ENCODE results near the gene TSPAN31.
A peak's percentile ranks its signal among the peaks of the same experiment; 100 is the strongest.
"Not testable (repeated sequence)": the region's sequence is repeated elsewhere in the genome, so short reads cannot be mapped to it uniquely, and the experiment has no call there.

Gene TSPAN31

GRCh38 chr12:57744777-57745484, at the start of gene TSPAN31:
TSPAN31 (plus strand) TSS chr12:57745039; CDS start chr12:57745155, 116 bp downstream.
- peak; percentile 95 for DNase-seq (ENCODE audit: low spot score)

DNA sequence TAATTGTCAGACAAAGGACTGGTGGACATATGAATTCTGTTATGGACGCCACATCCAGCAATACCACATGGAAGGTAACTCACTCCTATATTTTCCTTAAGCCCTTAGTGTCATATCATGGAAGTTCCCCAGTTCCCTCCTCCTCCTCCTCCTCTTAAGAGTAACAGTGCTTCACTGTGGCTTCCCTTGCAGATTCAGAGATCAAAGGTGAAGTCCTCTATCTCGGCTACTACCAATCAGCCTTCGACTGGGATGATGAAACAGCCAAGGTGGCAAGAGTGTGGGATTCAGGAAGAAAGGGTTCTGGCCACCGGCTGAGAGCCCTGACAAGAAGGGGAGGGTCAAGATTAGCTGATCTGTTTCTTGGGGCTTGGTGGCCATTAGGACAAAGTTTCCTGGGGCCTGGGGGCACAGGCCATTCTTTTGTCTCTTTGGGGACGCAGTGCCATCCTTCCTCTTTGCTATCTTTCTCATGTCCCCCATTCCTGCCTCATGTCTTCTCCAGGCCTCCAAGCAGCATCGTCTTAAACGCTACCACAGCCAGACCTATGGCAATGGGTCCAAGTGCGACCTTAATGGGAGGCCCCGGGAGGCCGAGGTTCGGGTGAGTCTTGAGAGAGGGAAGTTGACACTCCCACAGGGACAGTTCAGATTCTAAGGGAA, 48.9 kb upstream of the TSPAN31 start:
- no peak for DNase-seq (ENCODE audit: low spot score)

DNA sequence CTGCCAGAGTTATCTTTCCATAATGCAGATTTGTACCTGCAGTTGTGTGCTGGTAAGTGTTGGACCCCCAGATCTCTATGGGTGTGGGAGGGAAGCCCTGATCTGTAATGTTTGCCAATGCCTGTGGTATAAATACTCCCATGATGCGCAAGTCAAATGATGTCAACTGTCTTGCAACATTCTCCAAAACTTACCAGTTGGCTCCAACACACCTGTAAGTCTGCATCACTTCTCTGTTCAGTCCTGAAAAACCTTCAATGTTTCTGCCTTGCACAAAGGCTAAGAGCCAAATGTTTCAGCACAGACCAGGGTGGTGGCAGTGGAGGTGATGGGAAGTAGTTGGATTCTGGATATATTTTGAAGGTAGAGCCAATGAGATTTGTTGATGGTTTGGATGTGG, 47.8 kb upstream of the TSPAN31 start:
- no peak for DNase-seq (ENCODE audit: low spot score)

DNA sequence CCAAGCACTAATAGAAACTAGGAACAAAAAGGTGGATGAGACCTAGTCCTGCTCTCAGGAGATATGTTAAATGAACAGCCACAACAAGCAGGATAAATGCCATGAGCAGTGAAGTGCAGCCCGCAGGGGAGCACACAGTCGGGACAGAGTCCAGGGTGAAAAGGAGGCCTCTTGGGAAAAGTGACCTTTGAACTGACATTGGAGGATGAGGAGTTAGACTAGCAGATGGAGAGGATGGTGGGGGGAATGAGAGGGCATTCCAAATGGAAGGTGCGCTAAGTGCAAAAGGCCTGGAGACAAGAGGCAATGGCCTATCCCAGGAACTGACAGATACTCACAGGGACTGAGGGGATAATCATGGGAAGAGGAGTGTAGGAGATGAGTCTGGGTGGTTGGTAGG, 46.4 kb upstream of the TSPAN31 start:
- no peak for DNase-seq (ENCODE audit: low spot score)

DNA sequence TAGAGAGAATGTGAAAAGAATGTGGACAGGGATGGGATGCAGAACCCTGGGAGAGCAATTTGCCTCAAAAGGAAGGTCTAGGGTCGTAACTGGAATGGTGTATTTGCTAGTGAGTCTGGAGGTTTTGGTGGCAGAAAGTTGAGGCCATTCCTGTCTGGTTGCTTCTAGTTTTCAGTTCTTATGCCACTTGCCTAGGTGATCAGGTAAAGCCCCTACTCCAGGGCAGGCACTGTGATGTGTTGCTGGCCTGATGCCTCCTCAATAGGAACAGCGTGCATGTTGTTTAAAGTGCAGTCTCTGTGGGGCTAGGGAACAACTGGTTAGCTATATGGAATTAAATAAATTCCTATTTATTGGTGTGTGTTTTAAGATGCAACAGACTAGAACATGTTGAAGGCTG, 44.5 kb upstream of the TSPAN31 start:
- no peak for DNase-seq (ENCODE audit: low spot score)

DNA sequence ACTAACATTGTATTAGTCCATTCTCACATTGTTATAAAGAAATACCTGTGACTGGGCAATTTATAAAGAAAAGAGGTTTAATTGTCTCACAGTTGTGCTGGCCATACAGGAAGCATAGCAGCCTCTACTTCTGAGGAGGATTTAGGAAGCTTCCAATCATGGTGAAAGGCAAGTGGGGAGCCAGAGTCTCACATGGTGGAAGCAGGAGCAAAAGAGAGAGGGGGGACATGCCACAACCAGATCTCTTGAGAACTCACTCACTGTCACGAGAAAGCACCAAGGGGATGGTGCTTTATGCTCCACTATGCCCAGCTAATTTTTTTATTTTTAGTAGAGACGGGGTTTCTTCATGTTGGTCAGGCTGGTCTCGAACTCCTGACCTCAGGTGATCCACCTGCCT, 37.6 kb upstream of the TSPAN31 start:
- no peak for DNase-seq (ENCODE audit: low spot score)

DNA sequence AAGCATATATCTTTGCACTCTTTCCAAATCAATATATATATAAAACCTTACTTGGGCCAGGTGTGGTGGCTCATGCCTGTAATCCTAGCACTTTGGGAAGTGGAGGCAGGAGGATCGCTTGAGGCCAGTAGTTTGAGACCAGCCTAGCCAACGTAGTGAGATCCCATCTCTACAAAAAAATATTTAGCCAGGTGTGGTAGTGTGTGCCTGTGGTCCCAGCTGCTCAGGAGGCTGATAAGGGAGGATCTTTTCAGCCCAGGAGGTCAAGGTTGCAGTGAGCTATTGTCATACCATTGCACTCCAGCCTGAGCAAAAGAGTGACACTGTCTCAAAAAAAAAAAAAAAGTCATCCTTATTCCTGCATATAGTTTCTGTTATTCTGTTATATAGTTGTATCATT, 36.5 kb upstream of the TSPAN31 start:
- DNase-seq (ENCODE audit: low spot score) = no peak

- DNase-seq (ENCODE audit: low spot score) = no peak
Observed at GRCh38 chr12:57712701-57713100, 32.1 kb upstream of the TSPAN31 start.

- no peak for DNase-seq (ENCODE audit: low spot score)
Observed at GRCh38 chr12:57713209-57713608, 31.6 kb upstream of the TSPAN31 start.

GRCh38 chr12:57715036-57715748, 29.6 kb upstream of the TSPAN31 start:
- not testable (repeated sequence) for DNase-seq (ENCODE audit: low spot score)

DNA sequence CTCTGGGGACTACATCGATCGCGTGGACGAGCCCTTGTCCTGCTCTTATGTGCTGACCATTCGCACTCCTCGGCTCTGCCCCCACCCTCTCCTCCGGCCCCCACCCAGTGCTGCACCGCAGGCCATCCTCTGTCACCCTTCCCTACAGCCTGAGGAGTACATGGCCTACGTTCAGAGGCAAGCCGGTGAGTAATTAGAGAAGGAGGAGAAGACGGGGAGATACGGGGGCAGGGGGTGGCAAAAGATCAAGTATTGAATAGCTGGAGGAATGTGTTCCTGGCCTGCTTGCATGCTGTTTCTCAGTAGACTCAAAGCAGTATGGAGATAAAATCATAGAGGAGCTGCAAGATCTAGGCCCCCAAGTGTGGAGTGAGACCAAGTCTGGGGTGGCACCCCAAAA, 29.1 kb upstream of the TSPAN31 start:
- no peak for DNase-seq (ENCODE audit: low spot score)

DNA sequence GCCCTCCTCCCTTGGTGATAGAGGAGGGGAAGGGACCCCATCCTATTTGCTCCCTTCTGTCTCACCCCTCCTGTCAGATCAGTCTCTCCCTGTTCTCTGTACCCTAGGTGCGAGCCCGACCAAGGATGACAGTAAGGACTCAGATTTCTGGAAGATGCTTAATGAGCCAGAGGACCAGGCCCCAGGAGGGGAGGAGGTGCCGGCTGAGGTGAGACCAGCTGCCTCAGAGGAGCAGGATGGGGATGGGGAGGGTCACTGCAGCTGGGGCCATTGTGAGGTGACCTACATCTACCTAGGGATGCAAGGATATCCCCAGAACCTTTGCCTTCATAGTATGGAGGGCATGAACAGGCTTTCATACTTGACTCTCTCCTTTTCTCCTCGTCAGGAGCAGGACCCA, 28.5 kb upstream of the TSPAN31 start:
- DNase-seq (ENCODE audit: low spot score) = no peak

DNA sequence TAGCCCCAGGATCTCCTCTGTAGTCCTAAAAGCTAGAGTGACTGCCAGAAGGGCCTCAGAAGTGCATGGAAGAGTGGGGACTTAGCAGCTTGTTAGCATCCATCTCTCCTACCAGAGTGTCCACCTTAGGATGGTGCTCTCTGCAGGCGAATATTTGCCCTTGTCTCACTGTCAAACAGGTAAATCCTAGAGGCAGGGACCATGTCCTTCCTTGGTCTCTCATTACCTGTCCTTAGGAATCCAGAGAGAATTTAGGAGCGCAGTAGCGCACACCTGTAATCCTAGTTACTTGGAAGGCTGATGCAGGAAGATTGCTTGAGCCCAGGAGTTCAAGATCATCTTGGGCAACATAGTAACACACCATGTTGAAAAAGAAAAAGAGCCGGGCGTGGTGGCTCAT, 27.7 kb upstream of the TSPAN31 start:
- DNase-seq (ENCODE audit: low spot score) = no peak

- DNase-seq (ENCODE audit: low spot score) = no peak
Observed at GRCh38 chr12:57717846-57718640, 26.8 kb upstream of the TSPAN31 start.

- DNase-seq (ENCODE audit: low spot score) = no peak
Observed at GRCh38 chr12:57718641-57719528, 26.0 kb upstream of the TSPAN31 start.

DNA sequence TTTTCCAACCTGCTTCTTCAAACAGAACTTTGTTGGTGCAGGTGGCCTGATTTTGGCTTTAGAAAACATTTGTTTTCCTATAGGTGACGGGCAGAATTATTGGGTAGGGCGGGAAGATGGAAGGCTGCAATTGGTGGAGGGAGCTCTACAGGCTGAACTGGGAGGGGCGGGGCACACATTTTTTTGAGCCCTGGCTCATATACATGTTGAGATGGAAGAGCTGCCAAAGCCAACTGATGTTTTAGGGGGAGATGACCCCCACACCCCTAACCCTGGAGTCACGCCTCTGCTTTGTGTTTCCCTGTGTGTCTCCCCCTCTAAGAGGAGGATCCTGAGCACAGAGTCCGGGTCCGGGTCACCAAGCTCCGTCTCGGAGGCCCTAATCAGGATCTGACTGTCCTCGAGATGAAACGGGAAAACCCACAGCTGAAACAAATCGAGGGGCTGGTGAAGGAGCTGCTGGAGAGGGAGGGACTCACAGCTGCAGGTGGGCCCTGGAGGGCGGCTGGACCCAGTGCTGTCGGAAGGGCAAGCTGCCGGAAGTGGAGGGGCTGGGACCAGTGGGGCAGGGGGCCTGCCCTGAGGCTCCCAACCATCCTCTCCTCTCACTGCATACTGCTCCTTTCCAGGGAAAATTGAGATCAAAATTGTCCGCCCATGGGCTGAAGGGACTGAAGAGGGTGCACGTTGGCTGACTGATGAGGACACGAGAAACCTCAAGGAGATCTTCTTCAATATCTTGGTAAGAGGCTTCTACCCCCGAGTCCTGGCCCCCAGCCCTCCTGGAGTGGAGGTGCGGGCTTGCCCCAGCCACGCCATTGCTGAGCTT, 24.8 kb upstream of the TSPAN31 start:
- no peak for DNase-seq (ENCODE audit: low spot score)

DNA sequence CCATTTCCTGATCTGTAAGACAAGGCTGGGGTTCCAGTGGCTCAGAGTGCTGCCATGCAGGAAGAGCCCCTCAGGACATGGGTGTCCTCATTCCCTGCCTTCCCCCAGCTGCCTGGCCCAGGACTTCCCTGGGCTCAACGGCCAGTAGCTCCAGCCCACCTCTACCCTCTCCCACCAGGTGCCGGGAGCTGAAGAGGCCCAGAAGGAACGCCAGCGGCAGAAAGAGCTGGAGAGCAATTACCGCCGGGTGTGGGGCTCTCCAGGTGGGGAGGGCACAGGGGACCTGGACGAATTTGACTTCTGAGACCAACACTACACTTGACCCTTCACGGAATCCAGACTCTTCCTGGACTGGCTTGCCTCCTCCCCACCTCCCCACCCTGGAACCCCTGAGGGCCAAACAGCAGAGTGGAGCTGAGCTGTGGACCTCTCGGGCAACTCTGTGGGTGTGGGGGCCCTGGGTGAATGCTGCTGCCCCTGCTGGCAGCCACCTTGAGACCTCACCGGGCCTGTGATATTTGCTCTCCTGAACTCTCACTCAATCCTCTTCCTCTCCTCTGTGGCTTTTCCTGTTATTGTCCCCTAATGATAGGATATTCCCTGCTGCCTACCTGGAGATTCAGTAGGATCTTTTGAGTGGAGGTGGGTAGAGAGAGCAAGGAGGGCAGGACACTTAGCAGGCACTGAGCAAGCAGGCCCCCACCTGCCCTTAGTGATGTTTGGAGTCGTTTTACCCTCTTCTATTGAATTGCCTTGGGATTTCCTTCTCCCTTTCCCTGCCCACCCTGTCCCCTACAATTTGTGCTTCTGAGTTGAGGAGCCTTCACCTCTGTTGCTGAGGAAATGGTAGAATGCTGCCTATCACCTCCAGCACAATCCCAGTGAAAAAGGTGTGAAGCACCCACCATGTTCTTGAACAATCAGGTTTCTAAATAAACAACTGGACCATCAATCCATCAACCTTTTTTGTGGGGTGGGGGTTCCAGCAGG, 23.9 kb upstream of the TSPAN31 start:
- DNase-seq (ENCODE audit: low spot score) = no peak

DNA sequence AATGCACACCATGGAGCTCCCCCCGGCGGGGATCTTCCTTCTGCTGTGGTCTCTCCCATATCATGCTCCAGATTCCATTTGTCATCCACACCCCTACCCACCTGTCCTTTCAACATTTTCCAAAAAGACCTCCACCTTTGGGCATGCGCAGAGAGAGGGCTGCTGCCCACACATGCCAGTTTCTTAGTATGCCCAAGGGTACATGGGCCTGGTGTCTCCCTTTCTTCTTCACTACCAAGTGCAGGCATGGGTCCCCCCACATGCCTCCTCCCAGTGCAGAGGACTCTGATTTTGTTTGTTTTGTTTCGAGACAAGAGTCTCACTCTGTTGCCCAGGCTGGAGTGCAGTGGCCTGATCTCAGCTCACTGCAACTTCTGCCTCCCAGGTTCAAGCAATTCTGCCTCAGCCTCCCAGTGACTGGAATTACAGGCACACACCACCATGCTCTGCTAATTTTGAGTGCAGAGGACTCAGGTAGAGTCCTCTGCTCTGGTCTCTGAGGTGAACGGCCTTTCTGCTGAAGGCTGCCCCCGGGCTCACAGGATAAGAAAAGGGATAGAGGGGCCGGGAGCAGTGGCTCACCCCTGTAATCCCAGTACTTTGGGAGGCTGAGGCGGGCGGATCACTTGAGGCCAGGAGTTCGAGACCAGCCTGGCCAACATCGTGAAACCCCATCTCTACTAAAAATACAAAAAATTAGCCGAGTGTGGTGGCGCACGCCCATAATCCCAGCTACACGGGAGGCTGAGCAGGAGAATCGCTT, 22.8 kb upstream of the TSPAN31 start:
- DNase-seq (ENCODE audit: low spot score) = not testable (repeated sequence)
